HG03457 (cell line): Measurements from ENCODE around the gene SMYD3.

Source experiments
- ATAC-seq: cut with Tn5 transposase; IDR thresholded peaks from one replicate; pipeline ENCODE4 v1.9.1; 2021; ENCODE audit warnings: moderate number of reproducible peaks; ENCODE audit not compliant: unreplicated experiment

The SMYD3 gene

DNA sequence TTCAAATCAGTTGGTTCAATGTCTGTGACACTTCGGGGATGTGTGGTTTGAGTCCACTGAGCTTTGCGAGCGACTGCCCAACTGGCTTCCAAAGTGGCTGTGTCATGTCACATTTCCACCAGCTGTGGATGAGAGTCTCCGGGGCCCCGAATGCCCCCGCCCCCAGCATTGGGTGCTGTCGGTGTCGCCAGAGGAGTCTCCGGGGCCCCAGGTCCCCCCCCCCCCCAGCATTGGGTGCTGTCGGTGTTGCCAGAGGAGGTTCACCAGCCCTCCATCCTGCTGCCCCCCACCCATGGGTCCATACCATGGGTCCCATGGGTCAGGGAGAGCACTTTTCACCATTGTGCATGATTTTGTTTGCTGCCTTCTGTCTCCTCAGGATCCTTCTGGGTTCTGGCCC lies 9.0 kb upstream of the SMYD3 start:
- ATAC-seq = no peak

DNA sequence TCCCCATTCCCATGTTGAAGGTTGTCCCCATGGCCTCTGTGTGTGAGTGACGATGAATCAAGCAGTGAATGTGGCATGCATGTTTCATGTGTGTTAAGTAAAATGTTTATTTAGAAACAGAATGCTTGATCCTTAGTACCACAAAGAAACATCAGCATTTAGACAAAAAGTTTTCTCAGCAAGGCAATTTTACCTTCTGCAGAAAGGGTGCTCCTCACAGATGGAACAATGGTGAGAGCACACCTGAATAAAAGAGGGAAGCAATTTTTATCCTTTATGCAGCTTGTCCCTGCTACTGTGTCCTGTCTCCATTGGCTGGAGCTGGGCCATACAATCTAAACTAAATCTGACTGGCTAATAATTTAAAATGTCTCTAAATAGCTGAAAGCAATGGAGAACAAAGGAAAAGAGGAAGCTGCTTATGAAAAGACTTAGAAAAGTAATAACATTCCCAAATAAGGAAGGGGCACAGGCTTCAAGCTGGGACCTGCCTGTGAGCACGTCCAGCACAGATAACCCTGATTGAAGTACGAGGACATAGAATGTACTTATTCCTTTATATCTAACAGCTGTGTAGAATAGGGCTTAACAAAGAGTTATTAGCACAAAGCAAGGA lies 8.4 kb upstream of the SMYD3 start:
- no peak for ATAC-seq

DNA sequence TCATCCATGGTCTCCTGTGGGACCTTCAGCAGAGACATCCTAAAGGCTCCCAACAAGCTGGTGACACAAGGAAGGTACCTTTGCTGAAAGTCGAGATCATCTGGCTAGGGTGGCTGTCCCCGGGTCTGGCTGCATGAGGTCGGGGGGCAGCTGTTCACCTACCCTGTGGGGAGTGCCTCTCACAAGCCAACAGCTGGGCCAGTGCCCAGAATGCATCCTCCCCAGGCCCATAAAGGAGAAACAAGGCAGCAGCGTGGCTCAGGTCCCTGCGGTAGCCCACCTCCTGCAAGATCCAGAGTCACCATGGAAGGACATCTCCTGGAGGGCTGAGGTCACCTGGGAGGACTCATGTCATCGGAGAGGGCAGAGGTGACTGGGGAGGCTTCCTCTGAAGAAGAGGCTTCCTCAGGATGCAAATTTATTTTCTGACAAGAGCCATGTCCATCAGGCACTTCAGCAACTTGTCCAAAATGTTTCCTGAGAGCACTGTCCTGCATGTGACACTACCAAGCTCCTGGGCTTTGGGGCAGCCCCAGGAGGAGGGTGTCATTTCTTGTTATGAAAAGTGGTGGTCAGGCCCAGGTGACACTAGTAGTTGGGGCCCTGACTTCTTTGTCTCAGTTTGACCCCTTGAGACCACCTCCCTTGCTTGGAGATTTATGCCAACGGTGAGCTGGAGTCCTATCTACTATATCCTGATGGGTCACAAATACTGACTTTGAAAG lies 6.7 kb upstream of the SMYD3 start:
- ATAC-seq = no peak

DNA sequence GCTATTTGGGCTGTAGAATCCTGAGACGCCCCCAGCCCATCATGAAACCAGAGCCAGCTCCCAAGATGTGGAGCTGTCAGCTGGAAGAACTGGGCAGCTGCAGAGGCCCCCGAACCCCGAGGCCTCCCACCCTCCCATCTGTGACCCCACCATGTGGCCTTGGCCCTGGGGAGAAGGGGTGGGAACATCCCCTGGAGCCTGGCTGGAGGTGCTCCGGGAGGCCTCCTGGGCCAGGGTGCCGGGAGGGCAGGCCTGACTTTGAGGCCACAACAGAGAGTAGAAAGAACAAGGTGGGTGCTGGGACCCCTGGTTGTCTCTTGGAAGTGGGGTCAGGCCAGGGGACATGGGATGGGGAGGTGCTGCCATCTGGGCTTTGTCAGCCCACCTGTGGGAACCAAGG lies 6.0 kb upstream of the SMYD3 start:
- ATAC-seq = no peak

DNA sequence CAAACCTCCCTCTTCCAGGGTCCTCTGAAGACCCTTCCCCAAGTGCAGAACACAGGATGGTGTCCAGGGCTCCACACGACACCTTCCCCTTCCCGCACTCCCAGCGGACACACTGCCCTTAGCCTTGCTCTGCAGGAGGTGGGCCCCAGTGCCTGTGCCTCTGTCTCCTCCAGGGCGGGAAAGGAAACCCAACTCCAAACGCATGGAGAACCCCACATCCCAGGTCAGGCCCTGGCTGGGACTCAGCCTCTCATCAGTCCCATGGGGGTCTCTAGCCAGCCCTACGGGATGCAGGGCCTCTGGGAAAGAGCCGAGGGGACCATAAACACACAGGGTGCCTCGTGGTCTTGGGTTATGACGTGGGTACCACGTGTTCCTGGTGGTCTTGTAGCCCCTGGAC lies 5.6 kb upstream of the SMYD3 start:
- no peak for ATAC-seq

DNA sequence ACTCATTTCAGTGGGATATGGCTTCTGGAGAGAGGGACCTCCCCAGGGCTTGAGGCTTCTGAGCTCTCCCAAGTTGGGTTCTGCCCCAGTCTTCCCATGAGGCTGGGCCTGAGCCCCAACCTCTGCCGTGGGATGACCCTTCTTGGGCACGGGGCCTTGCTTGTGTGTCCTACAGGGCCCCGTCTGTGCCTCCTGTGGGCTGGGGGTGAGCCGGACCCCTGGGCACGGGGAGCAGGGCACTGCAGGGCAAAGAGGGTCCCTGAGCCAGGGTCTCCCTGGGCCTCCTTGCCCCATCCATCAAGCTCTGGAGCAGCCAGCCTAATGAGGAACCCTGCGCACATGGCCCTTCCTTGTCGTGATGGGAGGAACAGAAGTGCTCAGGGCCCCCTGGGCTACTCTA lies 5.2 kb upstream of the SMYD3 start:
- ATAC-seq = no peak

DNA sequence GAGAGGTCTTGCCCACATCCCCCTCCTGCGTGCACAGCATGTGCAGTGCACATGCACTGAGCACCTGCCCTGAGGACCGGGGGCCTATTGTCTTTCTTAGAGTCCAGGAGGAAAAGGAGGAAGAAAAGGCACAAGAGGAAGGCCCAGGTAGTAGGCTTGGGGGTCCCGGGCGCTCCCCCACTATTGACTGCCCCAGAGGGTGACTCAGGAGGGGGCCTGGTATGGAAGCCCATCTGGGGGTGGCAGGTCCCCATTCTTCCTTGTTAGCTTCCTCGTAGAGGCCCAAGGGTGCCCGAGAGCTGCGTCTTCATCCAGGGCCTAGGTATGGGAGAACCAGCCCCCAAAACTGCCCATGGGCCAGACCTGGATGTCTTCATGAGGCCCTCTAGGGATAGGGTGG lies 4.1 kb upstream of the SMYD3 start:
- no peak for ATAC-seq

DNA sequence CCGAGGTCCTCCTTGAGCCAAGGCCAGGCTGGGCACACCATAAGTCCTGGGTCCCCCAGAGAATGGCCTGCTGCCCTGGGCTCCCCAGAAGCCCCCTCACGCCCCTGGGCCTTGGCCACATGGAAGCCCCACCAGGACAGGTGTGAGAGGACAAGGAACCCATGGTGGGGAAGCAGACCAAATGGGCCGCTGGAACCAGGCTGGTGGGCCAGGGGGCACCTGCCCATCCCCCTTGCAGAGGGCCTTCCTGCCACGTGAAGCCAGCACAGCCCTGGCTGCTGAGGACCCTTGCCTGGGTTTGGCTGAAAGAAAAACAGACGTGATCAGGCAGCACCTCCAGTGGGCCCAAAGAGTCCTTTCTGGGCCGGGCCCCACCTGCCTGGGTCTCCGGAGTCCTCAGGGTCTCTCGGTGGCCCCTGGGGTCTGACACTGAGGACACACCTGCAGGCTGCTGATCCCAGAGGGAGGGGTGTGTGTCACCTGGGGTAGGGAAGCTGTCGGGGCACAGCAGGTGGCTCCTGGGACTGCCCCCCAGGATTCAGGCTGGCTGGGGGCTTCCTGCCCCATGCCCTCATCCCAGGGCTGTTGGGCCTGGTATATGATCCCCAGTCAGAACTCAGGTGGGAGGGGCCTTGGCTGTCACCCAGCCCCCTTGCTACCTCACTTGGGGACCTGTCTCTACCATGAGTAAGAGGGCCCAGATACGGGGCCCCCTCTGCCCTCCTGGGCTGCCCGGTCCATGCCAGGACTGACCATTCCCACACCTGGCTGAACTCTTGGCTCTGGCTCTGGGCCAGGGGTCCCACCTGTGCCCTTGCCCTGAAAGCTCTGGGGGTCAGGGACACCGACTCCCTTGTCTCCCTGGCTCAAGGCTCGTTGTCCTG lies 3.3 kb upstream of the SMYD3 start:
- no peak for ATAC-seq

DNA sequence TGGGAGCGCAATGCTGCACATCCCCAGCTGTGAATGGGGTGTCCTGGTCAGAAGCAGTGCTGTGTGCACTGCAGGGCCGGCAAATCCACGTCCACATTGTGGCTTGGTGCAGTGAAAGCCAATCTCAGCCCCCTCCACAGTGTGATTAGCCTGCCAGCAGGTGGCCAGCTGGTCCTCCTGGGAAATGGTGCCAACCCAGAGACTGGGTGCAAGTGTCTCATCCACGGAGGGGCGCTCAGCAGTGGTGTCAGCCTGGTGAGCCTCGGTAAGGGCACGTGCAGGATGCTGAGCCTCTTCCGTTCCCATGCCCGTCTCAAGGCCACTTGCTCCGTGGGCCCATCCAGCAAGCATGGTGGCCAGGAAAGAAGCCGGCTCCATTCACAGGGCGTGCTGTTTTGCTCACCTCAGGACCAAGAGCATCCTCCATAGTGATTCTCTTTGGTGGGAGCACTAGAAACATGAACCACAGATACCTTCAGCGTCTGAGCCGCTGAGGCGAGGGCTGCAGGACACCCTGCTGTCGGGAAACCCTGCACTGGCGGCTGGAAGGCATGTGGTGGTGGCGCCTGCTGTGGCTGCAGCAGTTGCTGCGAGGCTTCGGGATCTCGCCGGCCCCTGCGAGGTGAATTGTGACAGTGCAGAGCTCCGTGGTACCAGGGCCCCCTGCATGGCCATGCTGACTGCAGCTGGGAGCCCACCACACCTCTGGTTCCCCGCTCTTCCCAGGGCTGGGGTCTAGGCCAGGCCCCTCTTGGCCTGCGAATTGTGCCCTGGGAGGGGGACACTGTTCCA lies 2.0 kb upstream of the SMYD3 start:
- no peak for ATAC-seq

DNA sequence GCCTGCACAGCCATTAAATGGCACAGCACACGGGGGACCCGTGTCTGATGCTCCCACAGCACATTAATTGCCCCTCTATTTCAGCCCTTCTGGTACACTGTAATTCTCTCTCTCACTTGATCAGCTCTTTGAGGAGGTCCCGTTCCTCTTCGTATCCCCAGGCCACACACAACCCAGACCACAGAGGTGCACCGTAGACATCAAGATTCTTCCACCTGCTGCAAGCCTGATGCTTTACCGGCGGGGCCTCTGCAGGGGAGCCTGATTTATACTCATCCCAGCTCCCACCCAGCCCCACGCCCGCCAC lies 759 bp downstream of the SMYD3 start:
- no peak for ATAC-seq

DNA sequence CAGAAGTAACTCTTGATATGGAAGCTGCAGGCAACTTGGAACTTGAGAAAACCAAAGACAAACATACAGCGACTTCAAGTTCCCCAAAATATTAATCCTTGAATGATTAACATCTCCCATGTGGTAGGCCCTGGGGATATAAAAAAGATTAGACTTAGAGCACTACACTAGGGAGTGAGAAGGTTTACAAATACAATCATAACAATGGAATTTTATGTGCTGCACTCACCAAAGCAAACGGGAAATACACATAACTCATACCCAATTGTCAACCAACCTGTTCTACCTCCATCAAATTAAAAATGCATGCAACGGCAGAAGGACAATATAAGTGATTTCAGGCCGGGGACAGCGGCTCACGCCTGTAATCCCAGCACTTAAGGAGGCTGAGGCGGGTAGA lies 3.7 kb downstream of the SMYD3 start:
- ATAC-seq = no peak

DNA sequence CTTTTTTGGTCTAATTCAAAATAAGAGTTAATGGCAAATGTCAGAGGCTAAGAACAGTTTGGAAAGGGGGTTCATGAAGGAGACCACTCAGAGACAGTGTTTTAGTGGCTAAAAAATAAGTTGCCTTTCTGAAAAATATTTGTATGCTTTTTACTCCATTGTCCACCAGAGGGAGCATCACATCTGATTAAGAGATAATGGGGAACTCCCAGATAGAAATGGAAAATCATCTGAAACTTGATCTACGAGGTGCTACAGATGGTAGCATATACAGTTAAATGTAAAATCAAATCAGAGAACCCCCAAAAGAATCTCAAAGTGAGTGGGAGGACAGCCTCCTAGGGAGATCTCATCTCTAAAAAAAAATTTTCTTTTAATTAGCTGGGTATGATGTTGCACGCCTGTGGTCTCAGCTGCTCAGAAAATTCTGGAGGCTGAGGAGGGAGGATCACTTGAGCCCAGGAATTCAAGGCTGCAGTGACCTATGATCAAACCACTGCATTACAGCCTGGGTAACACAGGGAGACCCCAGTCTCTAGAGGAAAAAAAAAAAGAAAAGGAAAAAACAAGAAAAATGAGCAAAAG lies 9.7 kb downstream of the SMYD3 start:
- ATAC-seq = no peak

DNA sequence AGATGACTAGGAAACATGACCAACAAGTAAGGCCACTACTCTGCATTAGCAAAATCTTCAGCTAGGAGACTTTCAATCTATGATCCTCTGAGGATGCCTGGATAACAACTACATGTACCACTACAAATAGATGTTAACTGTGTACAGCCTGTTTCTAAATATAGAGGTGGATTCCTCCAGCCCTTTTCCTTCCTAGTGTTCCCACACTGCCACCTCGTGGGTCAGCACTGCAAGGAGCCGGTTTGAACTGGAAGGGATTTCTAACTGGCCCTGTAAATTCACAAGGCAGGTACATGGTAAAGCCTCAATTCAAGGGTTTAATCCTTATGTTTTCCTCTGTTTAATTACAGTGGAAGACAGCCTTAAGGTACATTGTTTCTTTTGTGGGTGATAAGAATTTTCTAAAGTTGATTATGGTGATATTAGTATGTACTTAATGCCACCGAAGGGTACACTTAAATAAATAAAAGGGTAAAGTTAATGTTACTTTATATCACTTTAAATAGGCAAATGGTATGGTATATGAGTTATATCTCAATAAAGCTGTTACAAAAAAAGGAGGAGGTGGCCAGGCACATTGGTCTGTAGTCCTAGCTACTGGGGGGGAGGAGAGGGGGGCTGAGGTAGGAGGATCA lies 14.4 kb downstream of the SMYD3 start:
- no peak for ATAC-seq

DNA sequence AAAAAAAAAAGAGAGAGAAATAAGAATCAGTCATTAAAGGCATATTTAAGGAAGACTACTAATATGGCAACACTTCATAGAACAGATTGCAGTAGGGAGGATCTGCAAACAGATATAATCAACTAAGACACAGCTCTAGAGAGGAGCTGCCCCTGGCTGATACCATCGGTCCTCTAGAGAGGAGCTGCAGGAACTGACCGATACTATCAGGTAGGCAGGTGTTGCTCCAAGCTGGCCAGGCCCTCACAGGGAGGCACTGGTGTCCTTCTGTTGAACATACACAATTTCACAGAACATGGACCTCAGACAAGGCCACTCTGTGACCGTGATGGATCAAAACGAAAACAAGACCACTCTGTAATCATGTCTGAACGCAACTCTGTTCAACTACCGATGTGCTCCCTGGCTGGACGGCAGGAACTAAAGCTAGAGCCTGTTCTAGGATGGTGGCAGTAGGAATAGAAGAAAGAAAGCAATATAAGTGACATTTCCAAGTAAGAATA lies 15.5 kb downstream of the SMYD3 start:
- no peak for ATAC-seq

DNA sequence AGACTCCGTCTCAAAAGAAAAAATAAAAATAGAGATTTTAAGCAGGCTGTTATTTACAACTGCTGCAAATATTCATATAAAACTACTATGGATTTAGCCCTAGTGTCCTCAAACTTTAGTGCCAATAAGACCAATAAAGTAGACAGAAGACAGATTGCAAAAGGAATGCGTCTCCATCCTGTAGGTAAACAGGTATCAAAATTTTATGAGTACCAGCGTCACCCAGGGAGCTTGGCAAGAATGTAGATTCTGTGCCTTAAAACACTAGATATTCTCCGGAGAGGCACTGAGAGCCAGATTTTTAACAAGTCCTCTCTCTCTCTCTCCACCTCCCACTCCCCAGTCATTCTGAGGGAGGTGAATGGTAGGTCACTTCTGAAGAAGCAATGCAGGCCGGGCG lies 18.4 kb downstream of the SMYD3 start:
- no peak for ATAC-seq

DNA sequence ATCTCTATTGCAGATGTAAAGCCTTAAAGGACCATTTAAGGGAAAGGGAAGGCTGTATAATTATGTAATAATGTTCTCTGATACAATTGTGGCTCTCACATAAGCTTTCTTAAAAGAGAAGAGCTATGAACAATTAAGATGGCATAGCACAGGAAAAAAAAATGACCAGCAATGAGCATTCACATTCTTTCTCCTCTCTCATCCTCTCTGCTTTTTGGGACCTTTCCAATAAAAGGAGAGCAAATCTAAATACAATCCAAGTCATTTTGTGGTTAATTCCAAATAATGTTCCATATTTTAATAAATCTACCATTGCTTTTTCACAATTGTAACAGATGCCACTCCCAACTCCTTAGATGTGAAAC lies 23.5 kb downstream of the SMYD3 start:
- ATAC-seq = no peak

DNA sequence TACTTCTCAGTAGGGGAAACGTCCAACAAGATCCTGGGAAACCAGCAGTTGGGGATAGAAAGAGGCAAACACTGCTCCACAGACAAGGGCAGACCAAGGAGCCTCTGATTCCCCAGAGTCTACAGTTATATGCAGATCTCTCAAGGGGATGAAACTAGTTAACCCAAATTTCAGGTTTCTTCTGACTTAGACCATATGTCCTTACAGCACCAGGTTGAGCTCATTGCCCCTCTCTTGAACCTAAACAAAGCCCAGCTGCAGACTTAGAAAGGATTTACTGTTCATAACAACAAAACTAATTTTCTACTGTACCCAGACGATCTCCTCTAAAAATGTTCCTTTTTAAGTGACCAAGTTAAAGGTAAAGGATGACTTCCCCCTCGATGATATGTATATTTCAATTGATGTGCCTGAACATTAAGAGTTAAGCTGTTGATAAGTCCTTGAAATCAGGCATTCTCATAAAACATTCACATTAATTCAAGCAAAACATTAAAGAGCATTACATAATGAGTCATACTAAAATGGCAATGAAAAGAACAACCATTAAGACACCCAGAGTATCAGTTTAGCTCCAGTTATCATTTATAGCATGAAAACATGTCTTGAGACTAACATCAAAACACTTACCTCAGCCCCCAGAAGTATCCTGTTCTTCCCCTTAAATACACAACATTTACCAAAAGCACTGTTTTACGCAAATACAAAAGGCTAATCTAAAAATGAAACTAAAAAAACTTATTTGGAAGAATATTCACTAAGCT lies 24.1 kb downstream of the SMYD3 start:
- ATAC-seq = no peak

DNA sequence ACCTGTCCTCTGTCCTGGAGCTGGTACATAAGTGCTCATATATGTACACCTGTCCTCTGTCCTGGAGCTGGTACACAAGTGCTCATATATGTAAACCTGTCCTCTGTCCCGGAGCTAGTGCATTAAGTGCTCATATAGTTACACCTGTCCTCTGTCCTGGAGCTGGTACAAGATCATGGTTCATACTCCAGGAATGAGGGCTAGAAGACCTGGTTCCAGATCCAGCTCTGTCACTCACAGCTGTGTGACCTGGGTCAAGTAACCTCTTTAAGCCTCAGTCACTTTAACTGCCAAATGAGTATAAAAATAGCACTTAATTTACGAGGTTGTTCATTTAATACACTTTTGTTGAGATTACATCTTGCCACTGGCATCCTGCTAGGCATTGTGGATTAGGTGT lies 28.0 kb downstream of the SMYD3 start:
- ATAC-seq = no peak

DNA sequence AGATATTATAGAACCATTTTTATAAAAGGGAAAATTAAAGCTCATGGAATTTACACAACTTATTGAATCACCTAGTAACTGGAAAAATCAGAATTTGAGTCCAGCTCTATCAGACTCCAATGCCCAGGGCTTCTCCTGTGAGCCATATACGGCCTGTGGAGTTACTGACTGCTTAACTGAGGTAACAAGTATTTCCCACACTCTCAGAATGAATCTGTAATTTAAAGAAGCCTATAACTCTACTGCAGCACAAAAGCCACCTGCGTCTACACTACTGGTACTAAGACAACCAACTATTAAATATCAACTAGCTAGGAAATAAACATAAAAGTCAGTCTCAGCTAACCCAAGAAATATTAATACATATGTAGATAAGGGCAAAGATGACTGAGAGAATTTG lies 29.4 kb downstream of the SMYD3 start:
- no peak for ATAC-seq

DNA sequence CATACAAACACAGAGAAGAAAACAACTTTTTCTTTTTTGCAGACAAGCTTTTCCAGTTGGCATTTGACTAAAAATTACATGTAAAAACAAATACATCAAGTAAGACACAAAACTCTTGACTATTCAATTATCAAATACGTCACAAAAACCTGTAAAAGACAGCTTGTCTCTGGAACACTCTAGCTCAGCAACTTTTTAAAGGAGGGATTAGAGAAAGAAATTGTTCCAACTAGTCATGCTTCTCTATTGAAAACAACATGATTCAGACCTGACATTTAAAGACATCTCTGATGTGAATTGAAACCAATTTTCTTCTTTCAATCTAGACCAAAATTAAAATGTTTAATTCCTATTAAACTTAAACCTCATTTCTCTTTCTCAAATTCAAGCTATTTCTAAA lies 30.3 kb downstream of the SMYD3 start:
- ATAC-seq = no peak
